ENCODE measurements around the gene RPL18.

RPL18 gene

GRCh38 chr19:48573163-48573505 is 45.8 kb downstream of the RPL18 start:
- no peak for DNase-seq

- no peak for DNase-seq
These were observed 47.4 kb downstream of the RPL18 start for GRCh38 chr19:48571378-48572162.

- DNase-seq: no peak
These were observed 49.2 kb downstream of the RPL18 start for GRCh38 chr19:48569814-48570213.

GRCh38 chr19:48568345-48568886 is 50.6 kb downstream of the RPL18 start:
- no peak for DNase-seq

All from activated gamma-delta T cell treated with Interleukin-2 at 50 U/mL for 16 hours (primary cell).